ENCODE data around the gene PALLD.

PALLD gene

GRCh38 chr4:168739886-168740285, 243.0 kb downstream of the PALLD start:
- DNase-seq = no peak

- DNase-seq = no peak
These were observed 243.8 kb downstream of the PALLD start for GRCh38 chr4:168740691-168741090.

GRCh38 chr4:168741281-168742173, 244.7 kb downstream of the PALLD start:
- no peak for DNase-seq

GRCh38 chr4:168743131-168743530, 246.3 kb downstream of the PALLD start:
- DNase-seq = no peak

- no peak for DNase-seq
These were observed 246.7 kb downstream of the PALLD start for GRCh38 chr4:168743601-168744000.

- DNase-seq = no peak
These were observed 247.2 kb downstream of the PALLD start for GRCh38 chr4:168744021-168744420.

- DNase-seq = no peak
These were observed 252.0 kb downstream of the PALLD start for GRCh38 chr4:168748807-168749206.

- no peak for DNase-seq
These were observed 254.7 kb downstream of the PALLD start for GRCh38 chr4:168751263-168752225.

GRCh38 chr4:168755598-168756477, 259.0 kb downstream of the PALLD start:
- DNase-seq = no peak

GRCh38 chr4:168757500-168757899, 260.6 kb downstream of the PALLD start:
- DNase-seq = no peak

GRCh38 chr4:168758351-168758876, 261.6 kb downstream of the PALLD start:
- DNase-seq = no peak

GRCh38 chr4:168759321-168759720, 262.5 kb downstream of the PALLD start:
- DNase-seq = no peak

- no peak for DNase-seq
These were observed 263.2 kb downstream of the PALLD start for GRCh38 chr4:168759959-168760527.

- no peak for DNase-seq
These were observed 264.2 kb downstream of the PALLD start for GRCh38 chr4:168761066-168761465.

GRCh38 chr4:168765322-168765721, 268.5 kb downstream of the PALLD start:
- DNase-seq = no peak

GRCh38 chr4:168765726-168766125, 268.9 kb downstream of the PALLD start:
- DNase-seq = no peak

GRCh38 chr4:168766604-168767316, 269.9 kb downstream of the PALLD start:
- DNase-seq = no peak

- DNase-seq = no peak
These were observed 272.6 kb downstream of the PALLD start for GRCh38 chr4:168769416-168769815.

GRCh38 chr4:168769837-168770236, 273.0 kb downstream of the PALLD start:
- no peak for DNase-seq

- DNase-seq = no peak
These were observed 274.4 kb downstream of the PALLD start for GRCh38 chr4:168771251-168771650.

Data from NCI-H1417 treated with DMSO at 0.1 percent for 48 hours (cell line).